Activated T-helper 2 cell treated with anti-CD3 and anti-CD28 coated beads, Interferon-gamma antibody, Interleukin-2, Interleukin-4, amounts not matched to agents 10 μg/mL and 5 μg/mL and 100 μg/mL, durations not matched to agents 14 hours and 24 hours and 36 hours (primary cell): ENCODE results near the gene LDB2. TPM values are rescaled to one million over a fixed set of nuclear protein-coding genes. Genes with fewer than 3 reads are reported as not detected.

ENCODE experiments used
- DNase-seq: peaks from one replicate; pipeline ENCODE4 v3.0.0; 2021; ENCODE audit warnings: low spot score
- H3K27ac Mint-ChIP-seq: one replicate; pipeline ENCODE4 v1.8.0; 2021; ENCODE audit warnings: mixed read lengths
- H3K27me3 Mint-ChIP-seq: one replicate; pipeline ENCODE4 v1.8.0; 2021; ENCODE audit warnings: low read depth, mixed read lengths
- H3K36me3 Mint-ChIP-seq: one replicate; pipeline ENCODE4 v1.8.0; 2021; ENCODE audit warnings: low read depth, mixed read lengths
- H3K4me1 Mint-ChIP-seq: one replicate; pipeline ENCODE4 v1.8.0; 2021; ENCODE audit warnings: low read depth, mixed read lengths
- H3K4me3 Mint-ChIP-seq: one replicate; pipeline ENCODE4 v1.8.0; 2021; ENCODE audit warnings: low read depth, mild to moderate bottlenecking, moderate library complexity, mixed read lengths
- H3K9me3 Mint-ChIP-seq: one replicate; pipeline ENCODE4 v1.8.0; 2021; ENCODE audit warnings: mixed read lengths
- intact Hi-C: fragments of 100-400 bp; cut with micrococcal nuclease; formaldehyde crosslinking; loops from one replicate; pipeline ENCODE4 v1.15.1; 2023
- total RNA-seq: library from RNA; stranded (reverse); gene quantifications from 2 replicates; pipeline ENCODE4 v1.2.3, GENCODE V29; 2022

LDB2 gene
- total RNA-seq, 1 donor from 2014 or later = not detected

- no peak for DNase-seq
- H3K4me3 Mint-ChIP-seq = no peak overlapping the region
- no peaks in the 10 kb centered on the region for H3K9me3 Mint-ChIP-seq
- H3K4me1 Mint-ChIP-seq = no peaks in the 10 kb centered on the region
- H3K36me3 Mint-ChIP-seq = no peaks in the 10 kb centered on the region
- H3K27me3 Mint-ChIP-seq = peaks cover 3% of the 10 kb centered on the region
- intact Hi-C loops = no loop called here
- H3K27ac Mint-ChIP-seq = no peak overlapping the region
Observed at GRCh38 chr4:16710198-16710597, 188.2 kb downstream of the LDB2 start.

- H3K36me3 Mint-ChIP-seq = no peaks in the 10 kb centered on the region
- no peak overlapping the region for H3K27ac Mint-ChIP-seq
- no peaks in the 10 kb centered on the region for H3K4me1 Mint-ChIP-seq
- intact Hi-C loops = no loop called here
- H3K27me3 Mint-ChIP-seq = peaks cover 3% of the 10 kb centered on the region
- no peak for DNase-seq
- no peak overlapping the region for H3K4me3 Mint-ChIP-seq
- no peaks in the 10 kb centered on the region for H3K9me3 Mint-ChIP-seq
Observed at GRCh38 chr4:16707874-16708273, 190.6 kb downstream of the LDB2 start.

GRCh38 chr4:16706251-16706650 lies 192.2 kb downstream of the LDB2 start:
- no peak overlapping the region for H3K4me3 Mint-ChIP-seq
- H3K9me3 Mint-ChIP-seq = no peaks in the 10 kb centered on the region
- no peaks in the 10 kb centered on the region for H3K4me1 Mint-ChIP-seq
- no peaks in the 10 kb centered on the region for H3K36me3 Mint-ChIP-seq
- H3K27ac Mint-ChIP-seq = no peak overlapping the region
- intact Hi-C loops = no loop called here
- DNase-seq = no peak
- peaks cover 3% of the 10 kb centered on the region for H3K27me3 Mint-ChIP-seq

GRCh38 chr4:16705341-16705740 lies 193.1 kb downstream of the LDB2 start:
- no peak for DNase-seq
- Mint-ChIP-seq H3K27ac (no peak overlapping the region), H3K36me3 (no peaks in the 10 kb centered on the region), H3K9me3 (no peaks in the 10 kb centered on the region), H3K4me3 (no peak overlapping the region), H3K27me3 (peaks cover 3% of the 10 kb centered on the region), H3K4me1 (no peaks in the 10 kb centered on the region)
- intact Hi-C loops = no loop called here

GRCh38 chr4:16704489-16704888 lies 194.0 kb downstream of the LDB2 start:
- no peaks in the 10 kb centered on the region for H3K36me3 Mint-ChIP-seq
- no peak for DNase-seq

GRCh38 chr4:16695896-16696295 lies 202.5 kb downstream of the LDB2 start:
- intact Hi-C loops = no loop called here
- Mint-ChIP-seq H3K9me3 (no peaks in the 10 kb centered on the region), H3K4me1 (no peaks in the 10 kb centered on the region), H3K4me3 (no peak overlapping the region), H3K27ac (no peak overlapping the region), H3K27me3 (no peaks in the 10 kb centered on the region), H3K36me3 (no peaks in the 10 kb centered on the region)
- no peak for DNase-seq

More at GRCh38 chr4:16704489-16704888, 194.0 kb downstream of the LDB2 start:
- Mint-ChIP-seq H3K4me3 (no peak overlapping the region), H3K4me1 (no peaks in the 10 kb centered on the region), H3K27me3 (peaks cover 3% of the 10 kb centered on the region), H3K27ac (no peak overlapping the region), H3K9me3 (no peaks in the 10 kb centered on the region)
- intact Hi-C loops = no loop called here

GRCh38 chr4:16694884-16695276 lies 203.6 kb downstream of the LDB2 start:
- Mint-ChIP-seq H3K36me3 (no peaks in the 10 kb centered on the region), H3K9me3 (no peaks in the 10 kb centered on the region), H3K27ac (no peak overlapping the region), H3K4me1 (no peaks in the 10 kb centered on the region), H3K4me3 (no peak overlapping the region), H3K27me3 (no peaks in the 10 kb centered on the region)
- no peak for DNase-seq
- intact Hi-C loops = no loop called here

GRCh38 chr4:16694173-16694883 lies 204.1 kb downstream of the LDB2 start:
- H3K9me3 Mint-ChIP-seq = no peaks in the 10 kb centered on the region
- no peak overlapping the region for H3K27ac Mint-ChIP-seq
- H3K27me3 Mint-ChIP-seq = no peaks in the 10 kb centered on the region
- H3K4me3 Mint-ChIP-seq = no peak overlapping the region
- no peak for DNase-seq
- intact Hi-C loops = no loop called here
- no peaks in the 10 kb centered on the region for H3K36me3 Mint-ChIP-seq
- no peaks in the 10 kb centered on the region for H3K4me1 Mint-ChIP-seq

- no peak overlapping the region for H3K4me3 Mint-ChIP-seq
- no peaks in the 10 kb centered on the region for H3K36me3 Mint-ChIP-seq
- no peaks in the 10 kb centered on the region for H3K27me3 Mint-ChIP-seq
- DNase-seq = no peak
- no peaks in the 10 kb centered on the region for H3K4me1 Mint-ChIP-seq
- intact Hi-C loops = no loop called here
- H3K9me3 Mint-ChIP-seq = no peaks in the 10 kb centered on the region
- no peak overlapping the region for H3K27ac Mint-ChIP-seq
Observed at GRCh38 chr4:16693641-16694040, 204.8 kb downstream of the LDB2 start.

GRCh38 chr4:16692961-16693506 lies 205.4 kb downstream of the LDB2 start:
- Mint-ChIP-seq H3K9me3 (no peaks in the 10 kb centered on the region), H3K36me3 (no peaks in the 10 kb centered on the region), H3K27me3 (no peaks in the 10 kb centered on the region), H3K27ac (no peak overlapping the region), H3K4me1 (no peaks in the 10 kb centered on the region), H3K4me3 (no peak overlapping the region)
- DNase-seq = no peak
- intact Hi-C loops = no loop called here

- no peak for DNase-seq
- H3K27ac Mint-ChIP-seq = no peak overlapping the region
- intact Hi-C loops = no loop called here
Observed at GRCh38 chr4:16692524-16692923, 205.9 kb downstream of the LDB2 start.

GRCh38 chr4:16692046-16692445 lies 206.4 kb downstream of the LDB2 start:
- H3K27me3 Mint-ChIP-seq = no peaks in the 10 kb centered on the region
- intact Hi-C loops = no loop called here
- no peak overlapping the region for H3K4me3 Mint-ChIP-seq
- DNase-seq = no peak
- no peaks in the 10 kb centered on the region for H3K36me3 Mint-ChIP-seq
- no peaks in the 10 kb centered on the region for H3K4me1 Mint-ChIP-seq
- no peak overlapping the region for H3K27ac Mint-ChIP-seq
- H3K9me3 Mint-ChIP-seq = no peaks in the 10 kb centered on the region

More at GRCh38 chr4:16692524-16692923, 205.9 kb downstream of the LDB2 start:
- Mint-ChIP-seq H3K4me3 (no peak overlapping the region), H3K27me3 (no peaks in the 10 kb centered on the region), H3K4me1 (no peaks in the 10 kb centered on the region), H3K9me3 (no peaks in the 10 kb centered on the region), H3K36me3 (no peaks in the 10 kb centered on the region)

- no peak for DNase-seq
- intact Hi-C loops = no loop called here
- H3K9me3 Mint-ChIP-seq = no peaks in the 10 kb centered on the region
- no peak overlapping the region for H3K4me3 Mint-ChIP-seq
- no peaks in the 10 kb centered on the region for H3K4me1 Mint-ChIP-seq
- no peaks in the 10 kb centered on the region for H3K36me3 Mint-ChIP-seq
- no peak overlapping the region for H3K27ac Mint-ChIP-seq
- H3K27me3 Mint-ChIP-seq = no peaks in the 10 kb centered on the region
Observed at GRCh38 chr4:16691450-16691849, 207.0 kb downstream of the LDB2 start.
